ENCODE results near the gene UBR4.

DNA sequence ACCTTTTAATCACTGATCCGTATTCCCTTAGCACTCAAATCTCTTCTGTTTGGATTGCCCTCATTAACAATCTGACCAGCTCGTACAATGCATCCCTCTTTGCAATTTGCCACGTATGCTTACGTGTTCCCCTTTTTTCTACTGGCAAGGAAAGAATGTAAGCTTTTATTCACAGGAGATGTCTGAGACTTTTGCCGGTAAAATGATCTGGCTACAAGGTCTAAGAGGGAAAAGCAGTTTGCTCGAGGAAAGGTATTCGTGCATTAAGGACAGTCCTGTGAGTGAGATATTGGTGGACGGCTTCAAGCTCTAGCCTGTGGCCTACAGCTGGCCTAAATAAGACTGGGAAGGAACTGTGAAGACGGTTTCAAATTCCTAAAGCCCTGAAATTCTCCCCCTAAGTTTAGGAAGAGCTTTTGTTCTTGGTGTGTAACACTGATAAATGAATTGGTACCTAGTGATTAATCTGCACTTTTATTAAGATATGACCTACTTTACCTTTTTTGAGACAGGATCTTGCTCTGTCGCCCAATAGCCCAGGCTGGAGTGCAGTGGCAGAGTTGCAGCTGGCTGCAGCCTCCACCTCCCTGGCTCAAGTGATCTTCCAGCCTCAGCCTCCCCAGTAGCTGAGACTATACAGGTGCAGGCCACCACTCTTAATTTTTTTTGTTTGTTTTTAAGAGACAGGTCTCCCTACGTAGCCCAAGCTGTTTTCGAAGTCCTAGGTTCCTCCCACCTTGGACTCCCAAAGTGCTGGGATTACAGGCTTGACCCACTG, 895 bp upstream of the UBR4 start:
- TF ChIP-seq EZH2phosphoT487 (IDR thresholded peaks at IDR 0.05; ENCODE audit: insufficient read depth, low read depth) (no peak), EZH2 (IDR thresholded peaks at IDR 0.05; ENCODE audit: insufficient read depth, poor library complexity, severe bottlenecking) (no peak)

Measured in GM23248 (cell line).